Measurements from ENCODE around the gene SCGB1A1.

- TF ChIP-seq, protein P1, sequence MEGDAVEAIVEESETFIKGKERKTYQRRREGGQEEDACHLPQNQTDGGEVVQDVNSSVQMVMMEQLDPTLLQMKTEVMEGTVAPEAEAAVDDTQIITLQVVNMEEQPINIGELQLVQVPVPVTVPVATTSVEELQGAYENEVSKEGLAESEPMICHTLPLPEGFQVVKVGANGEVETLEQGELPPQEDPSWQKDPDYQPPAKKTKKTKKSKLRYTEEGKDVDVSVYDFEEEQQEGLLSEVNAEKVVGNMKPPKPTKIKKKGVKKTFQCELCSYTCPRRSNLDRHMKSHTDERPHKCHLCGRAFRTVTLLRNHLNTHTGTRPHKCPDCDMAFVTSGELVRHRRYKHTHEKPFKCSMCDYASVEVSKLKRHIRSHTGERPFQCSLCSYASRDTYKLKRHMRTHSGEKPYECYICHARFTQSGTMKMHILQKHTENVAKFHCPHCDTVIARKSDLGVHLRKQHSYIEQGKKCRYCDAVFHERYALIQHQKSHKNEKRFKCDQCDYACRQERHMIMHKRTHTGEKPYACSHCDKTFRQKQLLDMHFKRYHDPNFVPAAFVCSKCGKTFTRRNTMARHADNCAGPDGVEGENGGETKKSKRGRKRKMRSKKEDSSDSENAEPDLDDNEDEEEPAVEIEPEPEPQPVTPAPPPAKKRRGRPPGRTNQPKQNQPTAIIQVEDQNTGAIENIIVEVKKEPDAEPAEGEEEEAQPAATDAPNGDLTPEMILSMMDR (IDR thresholded peaks at IDR 0.05) = no peak
- TF ChIP-seq POLR2AphosphoS5 (IDR thresholded peaks at IDR 0.05) = no peak
Measured at GRCh38 chr11:62423012-62423411, 4.2 kb downstream of the SCGB1A1 start.

All from breast epithelium (tissue), 3 donors.